A204.1 (cell line): ENCODE data around the gene AP3S1.

Experiments used
- FAIRE-seq: peaks from 2 replicates; lab custom pipeline; 2012; peaks lifted over from hg19 to GRCh38; lab: Jason Lieb, UNC

AP3S1 gene

DNA sequence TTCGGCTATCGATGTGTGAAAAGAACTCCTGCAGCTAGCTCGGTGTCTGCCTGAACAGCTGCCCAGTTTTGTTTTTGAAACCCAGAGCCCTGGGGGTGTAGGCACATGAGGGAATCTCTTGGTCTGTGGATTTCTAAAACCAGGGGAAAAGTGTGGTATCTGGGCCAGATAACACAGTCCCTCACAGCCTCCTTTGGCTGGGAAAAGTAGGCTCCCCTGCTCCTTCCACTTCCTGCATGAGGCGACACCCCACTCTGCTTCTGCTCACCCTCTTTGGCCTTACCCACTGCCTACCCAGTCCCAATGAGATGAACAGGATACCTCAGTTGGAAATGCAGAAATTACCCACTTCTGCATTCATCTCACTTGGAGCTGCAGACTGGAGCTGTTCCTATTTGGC lies 15.8 kb upstream of the AP3S1 start:
- no peak for FAIRE-seq

DNA sequence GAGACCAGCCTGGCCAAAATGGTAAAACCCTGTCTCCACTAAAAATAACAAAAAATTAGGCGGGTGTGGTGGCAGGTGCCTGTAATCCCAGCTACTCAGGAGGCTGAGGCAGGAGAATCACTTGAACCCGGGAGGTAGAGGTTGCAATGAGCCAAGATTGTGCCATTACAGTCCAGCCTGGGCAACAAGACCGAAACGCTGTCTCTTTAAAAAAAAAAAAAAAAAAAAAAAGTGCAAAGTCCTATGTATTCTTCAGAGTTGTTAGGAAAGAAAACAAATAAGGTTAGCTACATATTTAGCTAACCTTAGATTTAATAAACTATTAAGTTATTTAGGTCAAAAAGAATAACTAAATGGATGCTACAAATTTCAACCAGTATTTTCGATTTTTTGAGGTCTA lies 11.8 kb upstream of the AP3S1 start:
- FAIRE-seq = no peak

DNA sequence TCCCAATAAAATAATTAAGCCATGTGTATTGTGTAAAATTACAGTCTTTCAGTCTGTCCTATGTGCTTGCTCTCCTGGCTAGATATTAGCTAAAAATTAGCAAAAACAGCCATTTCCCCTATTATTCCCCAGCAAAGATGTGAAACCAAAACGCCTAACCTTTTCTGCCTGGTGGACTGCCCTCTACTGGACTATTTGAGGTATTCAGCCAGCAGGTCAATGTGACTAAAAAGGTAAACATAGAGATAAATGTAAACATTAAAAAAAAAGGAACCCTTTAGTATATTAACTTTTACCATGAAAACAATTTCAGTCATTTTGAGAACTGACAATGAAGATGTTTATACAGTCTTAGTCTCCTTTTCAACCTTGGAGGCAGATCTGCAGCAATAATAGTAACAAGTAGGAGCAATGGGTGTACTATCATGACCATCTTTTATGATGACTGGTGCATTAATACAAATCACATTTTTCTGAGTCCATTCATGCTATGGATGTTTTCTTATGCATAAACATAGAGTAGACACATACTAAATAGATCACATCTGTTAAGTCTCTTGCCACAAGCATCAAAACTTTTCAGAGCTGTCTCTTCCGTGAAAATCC lies 10.5 kb upstream of the AP3S1 start:
- peak; percentile 72 for FAIRE-seq

DNA sequence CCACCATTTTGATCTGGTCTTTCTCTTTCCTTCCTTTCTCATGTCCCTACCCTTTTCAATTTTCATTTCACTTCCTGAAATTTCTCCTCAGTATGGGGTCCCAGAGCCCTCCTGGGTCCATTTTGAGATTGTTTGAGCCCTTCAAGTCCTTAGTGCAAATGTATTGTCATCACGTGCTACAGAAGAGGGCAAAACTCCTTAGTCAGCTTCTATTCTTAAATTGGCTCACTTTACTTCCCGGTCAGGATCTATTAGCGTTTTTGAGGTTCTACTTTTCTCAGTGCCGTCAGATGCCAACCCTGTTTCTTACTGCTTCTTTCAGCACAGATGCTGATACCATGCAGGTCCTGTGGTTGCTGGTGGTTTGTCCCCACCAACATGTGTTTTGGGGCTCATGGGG lies 6.3 kb upstream of the AP3S1 start:
- FAIRE-seq = no peak

DNA sequence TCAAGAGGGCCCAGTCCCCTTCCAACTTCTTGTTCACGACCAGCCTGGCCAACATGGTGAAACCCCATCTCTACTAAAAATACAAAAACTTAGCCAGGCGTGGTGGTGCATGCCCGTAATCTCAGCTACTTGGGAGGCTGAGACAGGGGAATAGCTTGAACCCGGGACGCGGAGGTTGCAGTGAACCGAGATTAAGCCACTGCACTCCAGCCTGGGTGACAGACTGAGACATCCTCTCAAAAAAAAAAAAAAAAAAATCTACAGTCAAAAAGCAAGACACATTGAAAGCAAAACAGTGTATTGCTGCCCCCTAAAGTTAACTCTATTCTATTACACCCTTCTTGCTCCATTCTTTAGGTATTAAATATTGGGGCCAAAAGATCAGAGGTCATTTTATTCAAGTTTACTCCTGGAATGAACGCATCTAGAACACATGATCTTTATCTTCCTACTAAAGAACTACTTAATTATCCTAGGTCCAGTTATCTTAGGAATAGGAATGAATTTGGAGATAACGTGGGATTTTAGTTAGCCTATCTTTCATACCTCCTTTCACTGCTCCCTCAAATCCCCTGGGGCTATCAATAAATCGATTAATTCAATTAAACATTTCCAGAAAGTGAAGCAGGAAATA lies 2.7 kb upstream of the AP3S1 start:
- FAIRE-seq = peak; percentile 90

DNA sequence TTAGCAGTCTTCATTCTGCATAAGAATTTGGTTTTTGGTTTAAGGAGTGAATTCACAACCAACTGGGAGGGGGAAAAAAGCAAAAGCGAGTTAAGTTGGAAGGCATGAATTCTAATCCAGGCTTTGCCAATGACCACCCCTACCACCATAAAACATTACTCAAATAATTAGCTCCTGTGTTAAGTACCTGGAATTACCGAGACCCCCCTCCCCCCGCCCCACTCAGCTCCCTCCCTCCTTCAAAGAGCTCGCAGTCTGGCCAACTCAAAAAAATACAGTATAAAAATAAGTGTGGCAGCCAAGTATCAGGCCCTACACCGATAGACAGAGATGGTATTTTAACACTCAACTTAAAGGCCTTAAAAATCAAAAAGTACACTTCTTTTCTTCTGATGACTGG lies 862 bp upstream of the AP3S1 start:
- no peak for FAIRE-seq

DNA sequence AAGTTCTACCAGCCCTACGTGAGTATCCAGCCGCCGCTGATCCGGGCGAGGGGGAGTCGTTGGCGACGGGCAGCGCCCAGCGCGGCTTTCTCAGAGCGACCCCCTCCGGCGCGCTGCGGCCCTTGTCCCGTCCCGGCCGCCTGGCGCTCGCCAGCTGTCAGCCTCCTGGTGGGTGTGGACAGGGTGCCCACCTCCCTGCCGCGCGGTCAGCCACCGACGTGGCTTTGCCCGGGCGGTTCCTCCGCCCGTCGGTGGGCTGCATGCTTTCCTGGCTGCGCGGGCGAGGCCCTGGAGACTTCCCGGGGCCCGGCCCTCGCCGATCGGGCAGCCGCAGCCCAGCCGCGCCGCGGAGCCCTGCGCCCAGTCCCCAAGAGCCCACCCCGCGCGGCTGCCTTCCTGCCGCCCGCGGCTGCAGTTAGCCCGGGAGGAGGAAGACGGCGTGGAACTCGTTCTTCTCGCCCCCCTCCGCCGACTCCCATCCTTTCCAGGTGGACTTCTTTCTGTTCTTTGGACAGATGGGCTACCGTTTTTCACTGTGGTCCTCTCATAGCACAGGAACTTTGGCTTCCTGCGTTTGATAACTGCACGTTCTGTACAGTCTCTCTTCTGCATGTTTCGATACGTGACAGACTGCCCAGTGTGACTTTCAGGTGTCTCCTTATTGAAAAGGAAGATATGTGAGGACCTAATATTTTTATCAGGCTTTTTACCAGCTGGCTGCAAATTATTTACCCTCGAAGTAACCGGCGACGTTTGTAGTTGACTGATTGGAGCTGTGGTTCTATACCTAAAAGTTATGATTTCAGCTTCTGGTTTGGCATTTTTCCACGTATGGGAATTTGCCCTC lies 577 bp downstream of the AP3S1 start:
- no peak for FAIRE-seq

DNA sequence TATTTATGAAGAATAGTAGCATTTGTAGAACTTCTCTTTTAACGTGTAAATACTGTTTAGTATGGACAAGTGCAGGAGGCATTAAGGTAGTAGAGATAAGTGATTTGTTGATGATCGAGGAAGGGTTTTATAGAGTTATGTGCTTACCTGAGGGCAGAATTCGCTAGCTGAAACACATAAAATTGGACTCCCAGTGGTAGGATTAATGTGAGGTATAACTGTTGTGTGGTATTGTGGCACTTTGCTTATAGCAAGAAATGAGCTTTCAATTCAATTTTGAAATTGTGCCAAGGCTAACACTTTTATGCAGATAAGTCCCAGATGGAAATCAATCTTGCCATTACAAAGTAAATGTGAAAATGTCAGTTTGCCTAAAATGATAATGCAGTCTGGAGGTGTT lies 1.2 kb downstream of the AP3S1 start:
- no peak for FAIRE-seq

DNA sequence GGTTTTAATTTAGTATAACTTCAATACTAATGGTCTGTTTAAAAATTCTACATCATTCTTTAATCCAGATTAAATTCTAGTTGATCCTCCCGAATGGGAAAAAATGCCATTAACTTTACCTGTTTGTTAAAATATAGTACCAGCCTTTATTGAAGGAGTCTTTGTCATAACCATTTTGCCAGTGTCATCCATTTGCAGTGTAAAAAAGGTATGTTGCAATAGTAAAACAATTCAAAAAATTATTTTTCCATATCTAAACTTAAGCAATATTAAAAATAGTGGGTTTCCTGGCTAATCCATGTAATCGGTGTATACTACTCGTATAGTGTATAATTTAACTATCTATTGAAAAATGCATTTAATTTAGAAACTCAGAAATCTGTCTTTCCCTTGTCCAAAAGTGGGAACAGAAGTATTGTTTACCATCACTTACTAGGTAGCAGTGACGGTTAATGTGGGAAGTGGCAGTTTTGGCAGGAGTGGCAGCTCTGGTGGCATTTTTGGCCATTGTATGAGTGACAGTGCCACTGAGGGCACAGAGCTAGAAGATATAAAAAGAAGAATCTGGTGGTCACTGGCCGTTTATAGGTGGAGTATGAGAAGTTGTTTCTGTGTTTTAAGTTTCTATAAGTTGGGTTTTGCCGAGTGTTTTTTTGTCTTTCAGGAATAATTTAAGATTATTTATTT lies 1.9 kb downstream of the AP3S1 start:
- no peak for FAIRE-seq

DNA sequence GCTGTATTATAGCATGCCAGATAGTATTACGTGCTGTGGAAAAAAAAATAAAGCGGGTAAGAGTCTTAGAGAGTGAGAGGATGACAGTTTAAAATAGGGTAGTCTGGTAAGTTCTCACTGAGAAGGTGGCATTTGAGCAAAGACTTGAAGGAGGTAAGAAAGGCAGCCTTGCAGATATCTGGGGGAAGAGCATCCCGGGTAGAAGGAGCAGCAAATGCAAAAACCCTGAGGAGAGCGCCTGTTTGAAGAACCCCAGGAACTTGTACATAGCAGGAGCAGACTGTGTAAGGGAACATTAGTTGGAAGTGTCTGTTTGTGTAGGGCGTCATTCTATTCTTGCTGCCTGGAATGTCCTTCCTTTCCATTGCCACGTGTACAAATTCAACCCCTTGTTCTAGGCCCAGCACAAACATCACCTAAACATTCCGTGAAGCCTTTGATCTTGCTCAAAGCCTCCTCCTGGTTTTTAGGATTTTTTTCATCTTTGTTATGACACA lies 2.6 kb downstream of the AP3S1 start:
- FAIRE-seq = no peak

DNA sequence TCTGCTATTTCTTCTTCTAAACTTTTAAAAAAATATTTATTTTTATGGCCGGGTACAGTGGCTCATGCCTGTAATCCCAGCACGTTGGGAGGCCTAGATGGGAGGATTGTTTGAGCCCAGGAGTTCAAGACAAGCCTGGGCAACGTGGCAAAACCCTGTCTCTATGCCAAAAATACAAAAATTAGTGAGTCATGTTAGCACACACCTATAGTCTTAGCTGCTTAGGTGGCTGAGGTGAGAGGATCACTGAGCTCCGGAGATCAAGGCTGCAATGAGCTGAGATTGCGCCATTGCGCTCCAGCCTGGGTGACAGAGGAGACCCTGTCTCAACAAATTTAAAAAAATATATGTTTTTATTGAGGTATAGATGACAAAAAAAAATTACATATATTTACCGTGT lies 5.6 kb downstream of the AP3S1 start:
- no peak for FAIRE-seq

DNA sequence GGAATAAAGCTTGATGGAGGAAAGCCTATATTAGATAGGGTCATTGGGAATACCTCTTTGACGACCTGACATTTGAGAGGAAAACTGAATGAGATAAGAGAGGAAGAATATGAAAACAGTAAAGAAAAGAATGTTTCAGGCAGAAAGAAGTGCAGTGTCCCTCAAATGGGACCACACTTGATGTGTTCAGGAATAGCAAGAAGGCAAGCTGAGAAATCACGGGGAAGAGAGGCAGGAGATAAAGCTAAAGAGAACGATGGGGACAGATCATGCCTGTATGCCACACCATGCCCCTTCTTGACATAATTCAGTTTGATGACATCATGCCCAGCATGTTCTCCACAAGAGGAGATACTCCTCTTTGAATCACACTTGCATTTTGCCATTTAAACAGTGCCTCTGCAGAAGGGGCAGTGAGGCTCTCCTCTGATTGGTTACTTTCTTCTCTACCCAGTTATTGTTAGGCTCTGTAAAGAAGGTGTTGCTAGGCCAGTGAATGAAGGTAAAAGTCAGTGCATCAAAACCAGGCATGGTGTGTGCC lies 7.6 kb downstream of the AP3S1 start:
- FAIRE-seq = no peak

DNA sequence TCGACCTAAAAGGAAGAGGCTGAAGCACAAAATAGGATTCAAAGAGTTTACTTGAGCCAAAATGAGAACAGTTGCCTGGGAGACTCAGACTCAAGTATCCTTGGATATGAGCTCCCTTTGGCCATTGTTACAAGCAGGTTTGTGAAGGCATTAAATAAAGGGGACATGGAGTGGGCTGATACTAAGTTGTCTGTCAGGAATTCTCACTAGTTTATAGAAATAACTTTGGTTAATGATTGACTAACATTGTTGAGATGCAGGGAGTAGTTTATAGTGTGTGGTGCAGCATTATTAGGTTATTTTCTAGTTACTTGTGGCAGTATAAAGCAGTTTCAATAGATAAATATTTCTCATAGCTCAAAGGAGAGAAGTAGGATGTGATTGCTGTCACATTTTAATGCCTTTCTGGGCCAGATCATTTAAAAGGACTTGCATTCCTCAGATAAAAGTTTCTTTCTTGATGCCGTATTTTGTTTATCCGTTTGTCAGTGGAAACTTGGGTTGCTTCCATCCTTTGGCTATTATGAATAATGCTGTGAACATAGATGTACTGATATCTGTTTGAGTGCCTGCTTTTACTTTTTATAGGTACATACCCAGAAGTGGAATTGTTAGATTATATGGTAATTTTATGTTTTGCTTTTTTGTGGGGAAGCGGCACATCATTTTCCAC lies 9.1 kb downstream of the AP3S1 start:
- no peak for FAIRE-seq

DNA sequence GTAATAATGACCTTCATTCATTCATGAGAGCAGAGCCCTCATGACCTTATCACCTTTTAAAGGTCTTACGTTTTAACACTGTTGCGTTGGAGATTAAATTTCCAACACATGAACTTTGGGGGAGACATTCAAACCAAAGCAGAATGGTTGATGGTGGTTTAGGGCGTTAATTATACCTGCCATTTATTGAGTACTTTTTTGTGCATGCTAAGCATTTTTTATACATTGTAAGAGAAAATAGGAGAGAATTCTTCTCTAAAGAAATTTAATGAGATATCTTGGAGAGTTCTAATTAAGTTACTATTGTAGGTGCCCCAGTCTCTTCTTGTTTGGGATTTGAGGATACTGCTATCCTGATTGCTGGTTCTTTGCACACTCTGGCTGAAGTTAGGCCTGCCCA lies 12.4 kb downstream of the AP3S1 start:
- FAIRE-seq = no peak

DNA sequence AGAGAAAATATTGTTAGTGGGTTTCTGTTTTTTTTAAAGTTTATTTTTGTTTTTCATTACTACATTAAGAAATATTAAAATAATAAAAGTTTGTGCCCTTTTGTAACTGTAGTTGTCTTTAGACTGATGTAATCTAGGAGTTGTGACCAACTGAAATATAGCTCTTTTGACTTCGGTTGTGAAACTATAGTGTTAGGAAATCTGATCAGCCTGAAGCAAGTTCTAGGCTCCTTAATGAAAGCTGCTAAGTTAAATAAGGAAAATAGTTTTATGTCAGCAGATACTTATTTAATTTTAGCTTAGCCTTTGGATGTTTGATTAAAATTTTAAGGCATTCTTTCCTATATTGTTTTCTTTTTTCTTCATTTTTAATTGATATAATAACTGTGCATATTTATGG lies 14.2 kb downstream of the AP3S1 start:
- no peak for FAIRE-seq

DNA sequence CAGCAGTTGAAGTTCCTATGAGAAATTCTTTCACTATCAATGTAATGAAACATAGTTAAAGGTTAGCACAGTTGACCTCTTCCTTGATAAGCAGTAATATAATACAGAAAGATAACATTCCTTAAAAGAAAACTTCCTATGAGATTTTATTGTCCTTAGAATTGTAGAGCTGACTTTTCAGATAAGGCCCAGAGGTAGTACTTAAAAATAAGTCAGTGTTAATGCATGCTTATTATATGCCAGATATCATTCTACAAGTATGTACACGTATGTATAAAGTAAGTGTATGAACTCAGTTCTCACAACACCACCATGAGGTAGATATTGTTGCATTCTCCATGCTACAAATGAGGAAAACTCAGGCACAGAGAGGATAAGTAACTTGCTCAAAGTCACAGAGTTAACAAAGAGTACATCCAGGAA lies 15.3 kb downstream of the AP3S1 start:
- no peak for FAIRE-seq

DNA sequence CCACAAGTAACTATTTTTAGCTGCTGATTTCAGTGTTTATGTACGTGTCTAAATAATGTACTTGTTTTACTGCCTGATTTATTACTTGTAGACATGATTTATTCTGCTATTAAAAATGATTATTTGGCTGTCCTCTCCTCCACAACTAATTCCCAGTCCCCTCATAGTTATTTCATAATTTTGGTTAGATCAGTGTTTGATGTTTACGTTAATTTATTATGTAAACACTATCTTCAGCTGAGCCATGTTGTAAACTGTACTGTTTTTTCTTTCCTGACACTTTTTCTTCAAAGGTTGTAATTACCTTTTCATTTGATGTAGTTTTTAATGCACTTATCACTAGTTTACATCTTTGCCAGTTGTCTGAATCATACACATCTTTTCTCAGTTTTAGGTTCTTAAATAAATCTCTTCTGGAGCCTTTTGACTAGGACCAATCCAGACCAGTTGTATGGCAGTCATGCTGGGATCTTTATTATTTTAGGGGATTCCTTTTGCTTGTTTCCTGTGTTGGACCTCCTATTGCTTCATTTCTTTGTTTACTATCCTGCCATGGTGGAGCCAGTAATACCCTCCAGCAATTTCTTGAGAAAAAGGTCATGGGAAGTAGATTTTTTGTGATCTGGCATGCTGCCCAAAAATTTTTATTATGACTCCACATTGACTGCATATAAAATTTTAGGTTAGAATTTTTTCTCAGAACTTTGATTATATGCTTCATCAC lies 16.1 kb downstream of the AP3S1 start:
- no peak for FAIRE-seq

DNA sequence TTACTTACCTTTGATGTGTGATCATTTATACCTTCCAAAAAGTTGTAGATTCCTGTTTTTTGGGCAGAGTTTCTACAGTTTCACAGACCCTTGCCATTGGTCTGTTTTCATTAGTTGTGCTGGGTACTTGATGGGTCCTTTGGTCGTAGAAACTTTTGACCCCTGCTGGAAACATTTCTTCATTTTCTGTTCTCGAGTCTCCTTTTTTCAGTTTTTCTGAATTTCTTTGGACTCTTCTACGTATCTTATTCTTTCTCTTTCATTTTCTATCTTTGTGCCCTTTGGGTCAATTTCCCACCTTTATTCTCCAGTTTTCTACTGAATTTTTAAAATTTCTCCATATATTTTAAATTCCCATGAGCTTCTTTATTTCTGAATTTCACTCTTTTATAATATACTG lies 16.7 kb downstream of the AP3S1 start:
- no peak for FAIRE-seq

DNA sequence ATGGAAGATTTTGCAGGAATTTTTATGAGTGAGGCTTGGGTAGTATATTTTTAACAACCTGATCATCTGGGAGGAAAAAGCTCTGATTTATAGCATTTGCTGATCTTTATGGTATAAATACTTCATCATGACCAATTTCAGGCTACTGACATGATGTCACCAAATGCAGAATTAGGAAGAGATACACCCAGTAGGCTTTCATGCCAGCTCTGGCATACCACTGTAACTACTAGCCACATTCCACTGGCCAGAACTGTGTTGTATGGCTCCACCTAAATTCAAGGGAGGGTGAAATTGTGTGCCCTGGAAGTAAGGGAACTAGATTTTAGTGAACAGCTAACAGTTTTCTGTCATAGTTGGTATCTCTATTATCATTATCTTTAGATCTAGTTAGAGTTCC lies 17.6 kb downstream of the AP3S1 start:
- no peak for FAIRE-seq

DNA sequence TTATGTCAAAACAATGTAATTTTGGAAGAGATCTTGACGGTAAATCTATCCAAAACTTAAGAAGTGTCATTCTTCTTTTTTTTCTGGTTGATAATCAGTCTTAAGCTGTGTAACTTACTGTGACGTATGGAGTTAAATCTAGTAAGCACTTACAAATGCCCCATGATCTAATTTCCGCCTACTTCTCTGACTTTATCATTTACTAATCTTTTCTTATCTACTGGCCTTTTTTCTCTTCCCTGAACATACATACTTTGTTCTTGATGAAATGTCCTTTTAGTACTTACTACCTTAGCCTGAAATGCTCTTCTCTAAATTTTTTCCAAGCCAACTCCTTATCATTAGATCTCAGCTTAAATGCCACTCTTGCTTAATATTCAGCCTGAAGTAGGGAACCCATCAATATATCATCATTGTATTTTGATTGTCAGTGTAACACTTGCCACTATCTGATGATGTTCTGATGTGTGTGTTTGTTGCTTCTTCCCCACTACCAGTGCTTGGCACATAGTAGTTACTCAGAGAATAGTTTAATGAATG lies 27.6 kb downstream of the AP3S1 start:
- FAIRE-seq = no peak

DNA sequence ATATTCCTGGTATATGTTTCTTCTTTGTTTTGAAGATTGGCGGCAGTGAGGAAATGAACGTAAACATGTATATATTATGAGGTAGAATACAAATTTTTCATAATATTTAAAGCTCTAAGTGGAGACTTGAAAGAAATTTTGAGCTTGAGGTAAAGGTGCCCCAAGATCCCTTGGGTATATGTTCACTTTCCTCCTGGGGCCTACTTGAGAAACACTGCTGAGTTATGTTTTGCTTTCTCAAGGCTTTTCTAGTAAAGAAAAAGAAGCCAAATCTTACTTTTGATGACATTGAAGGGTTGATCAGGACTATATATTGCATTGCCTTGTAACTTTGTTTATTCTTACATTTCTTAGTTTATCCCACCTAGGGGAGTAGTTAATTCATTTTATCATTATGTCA lies 30.7 kb downstream of the AP3S1 start:
- no peak for FAIRE-seq
